ENCODE data around the gene HS3ST3B1.

HS3ST3B1 gene

DNA sequence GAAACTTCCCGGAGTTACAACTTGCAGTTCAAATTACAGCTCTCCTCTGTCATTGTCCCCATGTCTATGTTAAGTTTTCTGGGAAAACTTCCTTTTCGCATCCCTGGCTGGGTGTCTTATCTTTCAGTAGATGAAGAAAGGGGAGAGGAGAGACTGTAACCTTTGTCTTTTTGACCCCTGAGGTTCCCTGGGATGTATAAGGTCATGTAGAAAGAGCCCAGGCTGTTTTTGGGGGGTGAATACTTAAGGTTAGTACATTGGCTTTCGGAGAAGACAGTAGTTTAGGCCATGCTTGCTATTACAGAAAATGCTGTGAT is 31.1 kb downstream of the HS3ST3B1 start:
- H3K27ac ChIP-seq, result no peak overlapping the region
- no peak for TF ChIP-seq ZFX (IDR thresholded peaks at IDR 0.05)
- TF ChIP-seq, protein P1, sequence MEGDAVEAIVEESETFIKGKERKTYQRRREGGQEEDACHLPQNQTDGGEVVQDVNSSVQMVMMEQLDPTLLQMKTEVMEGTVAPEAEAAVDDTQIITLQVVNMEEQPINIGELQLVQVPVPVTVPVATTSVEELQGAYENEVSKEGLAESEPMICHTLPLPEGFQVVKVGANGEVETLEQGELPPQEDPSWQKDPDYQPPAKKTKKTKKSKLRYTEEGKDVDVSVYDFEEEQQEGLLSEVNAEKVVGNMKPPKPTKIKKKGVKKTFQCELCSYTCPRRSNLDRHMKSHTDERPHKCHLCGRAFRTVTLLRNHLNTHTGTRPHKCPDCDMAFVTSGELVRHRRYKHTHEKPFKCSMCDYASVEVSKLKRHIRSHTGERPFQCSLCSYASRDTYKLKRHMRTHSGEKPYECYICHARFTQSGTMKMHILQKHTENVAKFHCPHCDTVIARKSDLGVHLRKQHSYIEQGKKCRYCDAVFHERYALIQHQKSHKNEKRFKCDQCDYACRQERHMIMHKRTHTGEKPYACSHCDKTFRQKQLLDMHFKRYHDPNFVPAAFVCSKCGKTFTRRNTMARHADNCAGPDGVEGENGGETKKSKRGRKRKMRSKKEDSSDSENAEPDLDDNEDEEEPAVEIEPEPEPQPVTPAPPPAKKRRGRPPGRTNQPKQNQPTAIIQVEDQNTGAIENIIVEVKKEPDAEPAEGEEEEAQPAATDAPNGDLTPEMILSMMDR (conservative IDR thresholded peaks at IDR 0.05), result no peak

DNA sequence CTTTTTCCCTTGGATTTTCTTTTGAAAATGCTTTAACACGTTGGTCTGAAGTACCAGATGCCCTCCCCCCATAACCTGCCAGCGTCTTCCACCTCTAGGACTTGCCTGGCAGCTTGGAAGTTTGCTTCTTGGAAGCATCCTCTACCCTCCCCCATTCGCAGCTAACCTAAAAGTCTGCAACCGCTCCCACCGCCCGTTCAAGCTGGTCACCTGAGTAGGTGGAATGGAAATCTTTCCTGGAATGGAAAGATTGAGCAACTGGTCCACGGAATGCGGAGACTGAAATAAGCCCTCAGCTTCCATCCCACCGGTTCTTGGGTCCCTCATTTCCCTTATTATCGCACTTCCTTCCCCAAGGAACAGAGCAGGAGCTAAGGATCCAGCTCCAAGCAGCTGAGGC is 31.4 kb downstream of the HS3ST3B1 start:
- no peak overlapping the region for H3K27ac ChIP-seq
- TF ChIP-seq, protein P1 (conservative IDR thresholded peaks at IDR 0.05), result no peak
- no peak for TF ChIP-seq ZFX (IDR thresholded peaks at IDR 0.05)

DNA sequence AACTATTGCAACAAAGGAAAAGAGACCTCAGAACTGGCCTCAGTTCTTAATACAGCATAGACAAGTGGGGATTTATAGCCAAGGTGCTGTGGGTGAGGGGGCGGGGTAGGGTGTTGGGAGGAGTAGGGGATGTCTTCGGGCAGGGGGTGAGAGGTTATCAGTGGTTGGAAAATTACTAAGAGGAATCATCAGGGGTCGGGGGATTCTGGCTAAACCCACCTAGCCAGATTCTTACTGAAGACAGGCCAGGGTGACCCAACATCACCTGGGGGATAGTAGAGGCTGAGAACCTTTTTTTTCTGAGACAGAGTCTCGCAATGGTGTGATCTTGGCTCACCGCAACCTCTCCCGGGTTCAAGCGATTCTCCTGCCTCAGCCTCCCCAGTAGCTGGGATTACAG is 32.6 kb downstream of the HS3ST3B1 start:
- H3K27ac ChIP-seq, result no peak overlapping the region
- TF ChIP-seq ZFX (IDR thresholded peaks at IDR 0.05), result no peak
- TF ChIP-seq, protein P1 (conservative IDR thresholded peaks at IDR 0.05), result no peak

DNA sequence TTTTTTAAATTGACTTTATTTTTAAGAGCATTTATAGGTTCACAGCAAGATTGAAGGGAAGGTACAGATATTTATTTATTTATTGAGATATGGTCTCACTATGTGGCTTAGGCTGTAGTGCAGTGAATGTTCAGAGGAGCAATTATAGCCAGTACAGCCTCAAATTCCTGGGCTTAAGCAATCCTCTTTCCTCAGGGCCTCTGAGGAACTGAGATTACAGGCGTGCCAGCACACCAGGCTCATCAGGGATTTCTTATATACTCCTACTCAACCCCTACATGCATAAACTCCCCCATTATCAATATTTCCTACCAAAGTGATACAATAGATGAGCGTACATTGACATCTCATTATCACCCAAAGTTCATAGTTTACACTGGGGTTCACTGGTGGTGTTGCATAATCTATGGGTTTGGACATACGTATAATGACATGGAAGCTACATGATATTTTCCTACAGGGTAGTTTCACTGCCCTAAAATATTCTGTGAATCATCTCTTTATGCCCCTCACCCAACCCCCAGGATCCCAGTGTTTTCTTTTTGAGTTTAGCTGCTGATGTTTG is 33.5 kb downstream of the HS3ST3B1 start:
- no peak for TF ChIP-seq ZFX (IDR thresholded peaks at IDR 0.05)
- TF ChIP-seq, protein P1 (conservative IDR thresholded peaks at IDR 0.05), result no peak
- no peak overlapping the region for H3K27ac ChIP-seq

DNA sequence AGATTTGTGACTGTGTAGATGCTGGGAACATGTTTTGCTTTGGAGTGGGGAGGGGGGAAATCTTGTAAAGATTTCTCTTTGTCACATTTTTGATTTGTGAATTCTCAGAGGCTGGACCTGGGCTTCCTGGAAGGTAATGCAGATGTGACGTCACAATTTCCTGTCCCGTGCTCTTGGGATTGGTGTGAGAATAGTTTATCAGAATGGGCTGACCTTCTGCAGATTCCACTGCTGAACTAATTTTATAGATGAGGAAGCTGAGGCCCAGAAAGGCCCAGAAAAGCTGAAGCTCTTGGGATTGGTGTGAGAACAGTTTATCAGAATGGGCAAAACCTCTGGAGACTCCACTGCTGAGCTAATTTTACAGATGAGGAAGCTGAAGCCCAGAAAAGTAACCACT is 34.0 kb downstream of the HS3ST3B1 start:
- no peak for TF ChIP-seq ZFX (IDR thresholded peaks at IDR 0.05)
- TF ChIP-seq, protein P1 (conservative IDR thresholded peaks at IDR 0.05), result no peak
- no peak overlapping the region for H3K27ac ChIP-seq

DNA sequence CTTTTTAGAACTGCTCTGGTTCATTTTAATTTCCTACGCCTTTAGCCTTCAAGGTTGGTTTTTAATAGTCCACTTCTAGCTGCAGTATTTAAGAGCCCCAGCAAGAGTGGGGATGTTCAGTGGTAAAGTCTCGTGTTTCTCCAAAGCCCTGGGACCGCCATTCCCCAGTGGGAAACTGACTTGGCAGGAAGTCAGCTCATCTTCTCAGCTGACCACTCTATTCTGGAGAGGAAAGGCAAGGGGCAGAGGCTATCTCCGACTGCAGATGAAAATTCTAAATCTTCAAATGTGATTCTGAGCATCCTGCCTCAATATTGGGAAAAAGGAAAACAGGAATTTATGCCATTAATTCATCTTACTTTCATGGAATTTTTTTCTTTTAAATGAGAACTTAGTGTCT is 35.5 kb downstream of the HS3ST3B1 start:
- no peak overlapping the region for H3K27ac ChIP-seq
- TF ChIP-seq ZFX (IDR thresholded peaks at IDR 0.05), result no peak
- TF ChIP-seq, protein P1 (conservative IDR thresholded peaks at IDR 0.05), result no peak

DNA sequence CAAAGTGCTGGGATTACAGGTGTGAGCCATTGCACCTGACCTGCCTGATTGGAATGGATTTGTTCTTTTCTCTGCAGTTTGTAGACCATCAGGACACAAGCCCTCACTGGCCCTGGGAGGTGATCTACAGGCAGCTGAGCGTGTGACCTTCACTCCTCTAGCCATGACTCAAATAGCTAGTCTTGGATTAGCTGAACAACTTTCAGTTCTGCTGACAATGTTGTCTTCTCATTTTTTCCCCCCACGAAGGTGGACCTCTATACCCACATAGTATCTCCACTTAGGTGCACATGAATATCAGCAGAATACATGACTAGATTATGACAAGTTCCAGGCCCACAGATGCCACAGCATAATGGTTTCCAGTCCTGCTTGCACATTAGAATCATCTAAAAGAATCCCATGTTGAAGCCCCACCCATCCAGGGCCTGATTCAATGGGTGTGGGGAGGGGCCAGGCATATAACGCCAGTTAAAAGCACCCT is 36.8 kb downstream of the HS3ST3B1 start:
- H3K27ac ChIP-seq, result no peak overlapping the region
- TF ChIP-seq, protein P1 (conservative IDR thresholded peaks at IDR 0.05), result no peak
- TF ChIP-seq ZFX (IDR thresholded peaks at IDR 0.05), result no peak

Measured in C4-2B (cell line).